ENCODE results near the gene P2RX2.

P2RX2 gene

GRCh38 chr12:132572106-132572505, 46.5 kb upstream of the P2RX2 start:
- TF ChIP-seq CTCF (IDR thresholded peaks at IDR 0.05; ENCODE audit: borderline replicate concordance, control extremely low read depth, extremely low read depth, insufficient read depth, missing control alignments): no peak
- in situ Hi-C loops (cut with MboI; ENCODE audit: low sequenced_read_pairs, unreplicated experiment): no loop called here
- DNase-seq (ENCODE audit: low spot score): no peak

- no peak for TF ChIP-seq CTCF (IDR thresholded peaks at IDR 0.05; ENCODE audit: borderline replicate concordance, control extremely low read depth, extremely low read depth, insufficient read depth, missing control alignments)
- no peak for DNase-seq (ENCODE audit: low spot score)
- in situ Hi-C loops (cut with MboI; ENCODE audit: low sequenced_read_pairs, unreplicated experiment): no loop called here
These were observed 45.5 kb upstream of the P2RX2 start for GRCh38 chr12:132572801-132573760.

GRCh38 chr12:132574271-132574996, 44.1 kb upstream of the P2RX2 start:
- no peak for TF ChIP-seq CTCF (IDR thresholded peaks at IDR 0.05; ENCODE audit: borderline replicate concordance, control extremely low read depth, extremely low read depth, insufficient read depth, missing control alignments)
- in situ Hi-C loops (cut with MboI; ENCODE audit: low sequenced_read_pairs, unreplicated experiment): no loop called here
- DNase-seq (ENCODE audit: low spot score): no peak

GRCh38 chr12:132575661-132576060, 42.9 kb upstream of the P2RX2 start:
- in situ Hi-C loops (cut with MboI; ENCODE audit: low sequenced_read_pairs, unreplicated experiment): no loop called here
- TF ChIP-seq CTCF (IDR thresholded peaks at IDR 0.05; ENCODE audit: borderline replicate concordance, control extremely low read depth, extremely low read depth, insufficient read depth, missing control alignments): no peak
- DNase-seq (ENCODE audit: low spot score): no peak

GRCh38 chr12:132576701-132577100, 41.9 kb upstream of the P2RX2 start:
- DNase-seq (ENCODE audit: low spot score): no peak
- in situ Hi-C loops (cut with MboI; ENCODE audit: low sequenced_read_pairs, unreplicated experiment): no loop called here
- no peak for TF ChIP-seq CTCF (IDR thresholded peaks at IDR 0.05; ENCODE audit: borderline replicate concordance, control extremely low read depth, extremely low read depth, insufficient read depth, missing control alignments)

GRCh38 chr12:132577191-132577920, 41.2 kb upstream of the P2RX2 start:
- DNase-seq (ENCODE audit: low spot score): no peak
- in situ Hi-C loops (cut with MboI; ENCODE audit: low sequenced_read_pairs, unreplicated experiment): no loop called here
- TF ChIP-seq CTCF (IDR thresholded peaks at IDR 0.05; ENCODE audit: borderline replicate concordance, control extremely low read depth, extremely low read depth, insufficient read depth, missing control alignments): no peak
